ENCODE data around the gene KRTAP10-3.

DNA sequence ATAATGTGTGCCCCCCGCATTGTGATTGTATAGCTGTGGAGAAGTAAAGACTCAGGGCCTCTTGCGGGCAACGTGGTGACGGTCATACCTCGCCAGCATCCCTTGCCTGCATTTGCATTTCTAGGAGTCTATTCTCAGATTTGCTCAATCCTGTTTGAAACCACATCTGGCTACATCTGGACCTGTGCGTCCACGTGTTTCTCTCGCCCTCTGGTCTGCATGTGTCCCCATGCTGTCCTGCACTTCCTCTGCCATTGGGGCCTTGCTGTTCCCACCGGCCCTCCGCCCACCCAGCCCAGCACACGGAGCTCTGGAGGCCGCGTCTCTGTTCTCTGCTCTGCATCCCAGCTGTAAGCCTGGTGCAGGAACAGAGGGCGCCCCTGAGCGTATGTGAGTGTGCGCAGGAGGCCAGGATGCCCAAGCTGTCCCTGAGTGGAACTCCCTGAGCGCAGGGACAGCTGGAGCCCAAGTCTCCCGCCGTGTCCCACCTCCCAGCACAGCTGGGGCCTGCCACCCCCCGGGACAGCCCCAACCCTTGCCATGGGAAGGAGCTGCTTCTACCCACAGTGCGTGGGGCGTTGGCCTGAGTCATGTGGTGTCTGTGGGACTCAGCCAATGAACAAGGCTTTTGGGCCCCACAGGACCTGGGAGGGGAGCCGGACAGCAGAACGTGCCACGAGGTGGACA is 8.9 kb downstream of the KRTAP10-3 start:
- TF ChIP-seq POLR2A (IDR thresholded peaks at IDR 0.05): no peak
- TF ChIP-seq, protein P1, sequence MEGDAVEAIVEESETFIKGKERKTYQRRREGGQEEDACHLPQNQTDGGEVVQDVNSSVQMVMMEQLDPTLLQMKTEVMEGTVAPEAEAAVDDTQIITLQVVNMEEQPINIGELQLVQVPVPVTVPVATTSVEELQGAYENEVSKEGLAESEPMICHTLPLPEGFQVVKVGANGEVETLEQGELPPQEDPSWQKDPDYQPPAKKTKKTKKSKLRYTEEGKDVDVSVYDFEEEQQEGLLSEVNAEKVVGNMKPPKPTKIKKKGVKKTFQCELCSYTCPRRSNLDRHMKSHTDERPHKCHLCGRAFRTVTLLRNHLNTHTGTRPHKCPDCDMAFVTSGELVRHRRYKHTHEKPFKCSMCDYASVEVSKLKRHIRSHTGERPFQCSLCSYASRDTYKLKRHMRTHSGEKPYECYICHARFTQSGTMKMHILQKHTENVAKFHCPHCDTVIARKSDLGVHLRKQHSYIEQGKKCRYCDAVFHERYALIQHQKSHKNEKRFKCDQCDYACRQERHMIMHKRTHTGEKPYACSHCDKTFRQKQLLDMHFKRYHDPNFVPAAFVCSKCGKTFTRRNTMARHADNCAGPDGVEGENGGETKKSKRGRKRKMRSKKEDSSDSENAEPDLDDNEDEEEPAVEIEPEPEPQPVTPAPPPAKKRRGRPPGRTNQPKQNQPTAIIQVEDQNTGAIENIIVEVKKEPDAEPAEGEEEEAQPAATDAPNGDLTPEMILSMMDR (IDR thresholded peaks at IDR 0.05): no peak

All from right lobe of liver (tissue), 4 donors.